SU-DHL-6 (cell line): Measurements from ENCODE around the gene KIAA1958.

Experiments
- H2AFZ ChIP-seq: fragments of 200-600 bp; sonication (generic); 2 replicates; pipeline ENCODE4 v1.6.1; 2014; ENCODE audit warnings: low read depth, mild to moderate bottlenecking, moderate library complexity, mixed read lengths, antibody characterized with exemption, low read length; ENCODE audit not compliant: severe bottlenecking
- H3F3A ChIP-seq: fragments of 200-600 bp; shearing (Covaris generic); 2 replicates; pipeline ENCODE4 v1.6.0; 2016; ENCODE audit warnings: antibody characterized with exemption, mild to moderate bottlenecking; ENCODE audit not compliant: insufficient read depth
- H3K27ac ChIP-seq: fragments of 200-600 bp; sonication (generic); 2 replicates; pipeline ENCODE4 v1.5.1; 2016; ENCODE audit warnings: low read depth, mild to moderate bottlenecking, low read length, moderate library complexity, mixed read lengths
- H3K27me3 ChIP-seq: fragments of 200-600 bp; sonication (generic), shearing (Covaris generic); 2 replicates; pipeline ENCODE4 v1.6.0; 2014; ENCODE audit warnings: mild to moderate bottlenecking, low read length
- H3K36me3 ChIP-seq: fragments of 200-600 bp; sonication (generic); 2 replicates; pipeline ENCODE4 v1.6.1; 2014; ENCODE audit warnings: mild to moderate bottlenecking, low read length, mixed read lengths
- H3K4me2 ChIP-seq: fragments of 300-600, 200-600 bp; shearing (Covaris generic), sonication (generic); 2 replicates; pipeline ENCODE4 v1.6.0; 2014; ENCODE audit warnings: low read length, low read depth, mild to moderate bottlenecking; ENCODE audit not compliant: poor library complexity, severe bottlenecking
- H3K4me3 ChIP-seq: fragments of 200-600 bp; sonication (generic); 2 replicates; pipeline ENCODE4 v1.5.1; 2014; ENCODE audit warnings: antibody characterized with exemption, low read length, mild to moderate bottlenecking, mixed read lengths; ENCODE audit not compliant: insufficient read depth, poor library complexity, severe bottlenecking
- H3K79me2 ChIP-seq: fragments of 200-600 bp; sonication (generic); 2 replicates; pipeline ENCODE4 v1.6.1; 2014; ENCODE audit warnings: mild to moderate bottlenecking, low read length, moderate library complexity; ENCODE audit not compliant: insufficient read depth
- H3K9ac ChIP-seq: fragments of 200-600 bp; sonication (generic); 2 replicates; pipeline ENCODE4 v1.7.0; 2014; ENCODE audit warnings: mild to moderate bottlenecking, low read length
- H3K9me2 ChIP-seq: fragments of 200-600 bp; sonication (generic); replicated peaks from 2 replicates; pipeline ENCODE4 v1.6.1; 2014; ENCODE audit warnings: low read length; ENCODE audit not compliant: insufficient read depth
- H3K9me3 ChIP-seq: fragments of 200-600 bp; sonication (generic); 2 replicates; pipeline ENCODE4 v1.6.1; 2014; ENCODE audit warnings: low read length, mixed read lengths; ENCODE audit not compliant: insufficient read depth
- H4K20me1 ChIP-seq: fragments of 200-600 bp; sonication (generic); 2 replicates; pipeline ENCODE4 v1.6.1; 2014; ENCODE audit warnings: low read depth, mild to moderate bottlenecking, antibody characterized with exemption, low read length, moderate library complexity, mixed read lengths
- EZH2phosphoT487 ChIP-seq: fragments of 200-600 bp; sonication (generic), shearing (Covaris generic); conservative IDR thresholded peaks from 2 replicates; pipeline ENCODE4 v1.6.1; 2018; ENCODE audit warnings: mild to moderate bottlenecking, antibody characterized with exemption, low read length, moderate library complexity, mixed read lengths
- TF ChIP-seq, protein P1 (sequence below): fragments of 200-600 bp; sonication (generic); IDR thresholded peaks from one replicate; pipeline ENCODE4 v1.5.1; 2017; ENCODE audit warnings: antibody characterized with exemption, mild to moderate bottlenecking, low read length, moderate library complexity; ENCODE audit not compliant: insufficient read depth, poor library complexity, severe bottlenecking

KIAA1958 gene

DNA sequence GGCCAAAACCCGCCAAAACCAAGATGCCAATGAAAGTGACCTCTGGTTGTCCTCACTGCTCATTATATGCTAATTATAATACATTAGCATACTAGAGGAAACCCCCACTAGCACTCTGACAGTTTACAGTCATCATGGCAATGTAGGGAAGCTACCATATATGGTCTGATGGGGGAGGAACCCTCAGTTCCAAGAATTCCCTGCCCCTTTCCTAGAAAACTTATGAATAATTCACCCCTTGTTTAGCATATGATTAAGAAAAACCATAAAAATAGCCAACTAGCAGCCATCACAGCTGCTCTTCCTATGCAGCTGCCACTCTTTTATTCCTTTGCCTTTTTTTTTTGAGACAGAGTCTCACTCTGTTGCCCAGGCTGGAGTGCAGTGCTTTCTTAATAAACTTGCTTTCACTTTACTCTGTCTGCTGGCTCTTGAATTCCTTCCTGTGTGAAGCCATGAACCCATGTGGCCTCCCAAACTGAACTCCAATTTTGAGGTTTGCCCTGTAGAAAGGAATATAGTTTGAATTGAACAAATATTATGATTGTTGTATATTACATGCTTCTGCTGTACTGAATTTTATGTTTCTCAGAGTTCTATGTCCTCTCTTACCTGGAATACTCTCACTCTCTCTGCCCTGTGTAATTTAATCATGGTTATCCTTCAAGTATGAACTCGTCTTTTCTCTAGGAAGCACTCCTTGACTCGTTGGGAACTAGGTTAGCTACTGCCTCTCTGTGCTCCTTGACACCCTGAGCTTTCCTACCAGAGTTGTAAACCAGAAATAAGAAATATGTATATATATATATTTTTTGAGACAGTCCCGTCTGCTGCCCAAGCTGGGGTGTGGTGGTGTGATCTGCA, 59.8 kb downstream of the KIAA1958 start:
- Histone ChIP-seq H3K9me2 (no peaks in the 10 kb centered on the region), H3F3A (no peaks in the 10 kb centered on the region), H3K27me3 (no peaks in the 10 kb centered on the region), H4K20me1 (peaks cover 9% of the 10 kb centered on the region), H3K27ac (no peak overlapping the region), H3K4me3 (no peak overlapping the region), H3K36me3 (no peaks in the 10 kb centered on the region), H3K9me3 (no peaks in the 10 kb centered on the region), H3K9ac (no peak overlapping the region), H3K4me2 (no peak overlapping the region), H3K79me2 (peaks cover 33% of the 10 kb centered on the region; the same call in 1 of the 2 replicates), H2AFZ (no peak overlapping the region)
- TF ChIP-seq EZH2phosphoT487: no peak
- TF ChIP-seq, protein P1, sequence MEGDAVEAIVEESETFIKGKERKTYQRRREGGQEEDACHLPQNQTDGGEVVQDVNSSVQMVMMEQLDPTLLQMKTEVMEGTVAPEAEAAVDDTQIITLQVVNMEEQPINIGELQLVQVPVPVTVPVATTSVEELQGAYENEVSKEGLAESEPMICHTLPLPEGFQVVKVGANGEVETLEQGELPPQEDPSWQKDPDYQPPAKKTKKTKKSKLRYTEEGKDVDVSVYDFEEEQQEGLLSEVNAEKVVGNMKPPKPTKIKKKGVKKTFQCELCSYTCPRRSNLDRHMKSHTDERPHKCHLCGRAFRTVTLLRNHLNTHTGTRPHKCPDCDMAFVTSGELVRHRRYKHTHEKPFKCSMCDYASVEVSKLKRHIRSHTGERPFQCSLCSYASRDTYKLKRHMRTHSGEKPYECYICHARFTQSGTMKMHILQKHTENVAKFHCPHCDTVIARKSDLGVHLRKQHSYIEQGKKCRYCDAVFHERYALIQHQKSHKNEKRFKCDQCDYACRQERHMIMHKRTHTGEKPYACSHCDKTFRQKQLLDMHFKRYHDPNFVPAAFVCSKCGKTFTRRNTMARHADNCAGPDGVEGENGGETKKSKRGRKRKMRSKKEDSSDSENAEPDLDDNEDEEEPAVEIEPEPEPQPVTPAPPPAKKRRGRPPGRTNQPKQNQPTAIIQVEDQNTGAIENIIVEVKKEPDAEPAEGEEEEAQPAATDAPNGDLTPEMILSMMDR: no peak

DNA sequence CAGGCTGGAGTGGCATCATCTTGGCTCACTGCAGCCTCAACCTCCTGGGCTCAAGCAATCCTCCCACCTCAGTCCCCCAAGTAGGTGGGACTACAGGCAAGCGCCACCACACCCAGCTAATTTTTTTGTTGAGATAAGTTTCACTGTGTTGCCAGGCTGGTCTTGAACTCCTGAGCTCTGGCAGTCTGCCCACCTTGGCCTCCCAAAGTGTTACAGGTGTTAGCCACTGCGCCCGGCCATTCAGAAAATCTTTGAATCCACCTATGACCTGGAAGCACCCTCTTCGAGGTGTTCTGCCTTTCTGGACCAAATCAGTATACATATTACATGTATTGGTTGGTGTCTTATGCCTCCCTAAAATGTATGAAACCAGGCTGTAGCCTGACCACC, 61.4 kb downstream of the KIAA1958 start:
- H3K4me2 ChIP-seq: no peak overlapping the region
- H3K27me3 ChIP-seq: no peaks in the 10 kb centered on the region
- TF ChIP-seq, protein P1: no peak
- no peak for TF ChIP-seq EZH2phosphoT487
- peaks cover 8% of the 10 kb centered on the region for H4K20me1 ChIP-seq
- no peaks in the 10 kb centered on the region for H3K9me3 ChIP-seq
- H3K9me2 ChIP-seq: no peaks in the 10 kb centered on the region
- H3K9ac ChIP-seq: no peak overlapping the region
- no peaks in the 10 kb centered on the region for H3K36me3 ChIP-seq
- no peaks in the 10 kb centered on the region for H3F3A ChIP-seq
- H2AFZ ChIP-seq: no peak overlapping the region
- H3K4me3 ChIP-seq: no peak overlapping the region
- H3K79me2 ChIP-seq: peaks cover 39% of the 10 kb centered on the region; the same call in 1 of the 2 replicates
- H3K27ac ChIP-seq: no peak overlapping the region

DNA sequence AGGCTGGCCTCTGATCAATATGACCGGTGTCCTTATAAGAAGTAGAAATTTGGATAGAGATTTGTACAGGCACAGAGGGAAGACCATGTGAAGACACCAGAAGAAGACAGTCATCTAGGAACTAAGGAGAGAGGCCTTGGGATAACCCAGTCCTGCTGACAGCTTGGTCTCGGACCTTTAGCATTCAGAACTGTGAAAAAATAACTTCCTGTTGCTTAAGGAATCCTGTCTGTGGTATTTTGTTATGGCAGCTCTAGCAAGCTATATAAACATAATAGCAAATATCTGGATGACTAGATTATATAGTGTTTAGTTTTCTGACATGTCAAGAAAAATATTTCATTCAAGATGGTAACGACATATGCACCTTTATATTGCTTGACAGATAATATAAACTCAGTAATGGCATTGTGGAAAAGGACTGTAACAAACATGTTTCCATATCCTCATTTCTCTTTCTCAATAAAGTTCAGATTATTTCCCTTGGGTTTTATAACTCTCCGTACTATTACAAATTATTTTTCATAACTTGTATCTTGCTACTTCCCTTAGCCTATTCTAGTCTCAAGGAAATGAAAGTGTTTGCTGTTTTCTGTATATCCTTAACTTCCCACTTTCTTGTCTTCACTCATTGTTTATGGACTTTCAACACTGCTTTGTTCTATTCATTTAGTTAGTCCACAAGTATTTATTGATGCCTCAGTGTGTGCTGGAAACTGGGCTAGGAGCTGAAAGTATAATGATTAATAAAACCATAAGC, 62.4 kb downstream of the KIAA1958 start:
- Histone ChIP-seq H3K79me2 (peaks cover 36% of the 10 kb centered on the region; the same call in 1 of the 2 replicates), H3K9ac (no peak overlapping the region), H4K20me1 (peaks cover 8% of the 10 kb centered on the region), H3K27me3 (no peaks in the 10 kb centered on the region), H3K36me3 (no peaks in the 10 kb centered on the region), H3K4me3 (no peak overlapping the region), H3K27ac (no peak overlapping the region), H3K9me2 (no peaks in the 10 kb centered on the region), H3K4me2 (no peak overlapping the region), H2AFZ (no peak overlapping the region), H3K9me3 (no peaks in the 10 kb centered on the region), H3F3A (no peaks in the 10 kb centered on the region)
- no peak for TF ChIP-seq EZH2phosphoT487
- TF ChIP-seq, protein P1: no peak
